ENCODE data around the gene SLC47A1.

DNA sequence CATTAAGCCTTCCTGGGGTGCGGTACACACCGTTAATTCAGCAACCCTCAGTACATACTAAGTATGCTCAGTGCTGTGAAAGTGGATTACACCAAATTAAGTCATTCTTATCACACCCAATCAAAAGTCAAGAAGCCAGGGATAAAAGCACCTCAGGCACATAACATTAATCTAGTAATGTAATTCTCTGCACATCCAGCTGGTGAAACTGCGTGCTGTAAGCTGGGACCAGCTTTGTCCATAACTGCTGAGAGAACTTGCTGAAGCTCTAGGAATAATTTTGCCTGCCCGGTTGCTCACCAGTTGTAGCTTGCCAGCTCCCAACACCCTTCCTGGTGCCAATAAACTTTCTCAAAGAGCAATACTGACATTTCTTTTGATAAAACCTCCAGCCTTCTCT is 44.9 kb downstream of the SLC47A1 start:
- TF ChIP-seq, protein P1, sequence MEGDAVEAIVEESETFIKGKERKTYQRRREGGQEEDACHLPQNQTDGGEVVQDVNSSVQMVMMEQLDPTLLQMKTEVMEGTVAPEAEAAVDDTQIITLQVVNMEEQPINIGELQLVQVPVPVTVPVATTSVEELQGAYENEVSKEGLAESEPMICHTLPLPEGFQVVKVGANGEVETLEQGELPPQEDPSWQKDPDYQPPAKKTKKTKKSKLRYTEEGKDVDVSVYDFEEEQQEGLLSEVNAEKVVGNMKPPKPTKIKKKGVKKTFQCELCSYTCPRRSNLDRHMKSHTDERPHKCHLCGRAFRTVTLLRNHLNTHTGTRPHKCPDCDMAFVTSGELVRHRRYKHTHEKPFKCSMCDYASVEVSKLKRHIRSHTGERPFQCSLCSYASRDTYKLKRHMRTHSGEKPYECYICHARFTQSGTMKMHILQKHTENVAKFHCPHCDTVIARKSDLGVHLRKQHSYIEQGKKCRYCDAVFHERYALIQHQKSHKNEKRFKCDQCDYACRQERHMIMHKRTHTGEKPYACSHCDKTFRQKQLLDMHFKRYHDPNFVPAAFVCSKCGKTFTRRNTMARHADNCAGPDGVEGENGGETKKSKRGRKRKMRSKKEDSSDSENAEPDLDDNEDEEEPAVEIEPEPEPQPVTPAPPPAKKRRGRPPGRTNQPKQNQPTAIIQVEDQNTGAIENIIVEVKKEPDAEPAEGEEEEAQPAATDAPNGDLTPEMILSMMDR (IDR thresholded peaks at IDR 0.05) = no peak
- TF ChIP-seq EZH2 (IDR thresholded peaks at IDR 0.05; ENCODE audit: borderline replicate concordance, insufficient read depth, low read depth, low read length, poor library complexity, severe bottlenecking) = no peak
